Right ventricle myocardium inferior (tissue), 1 donor: Measurements from ENCODE around the gene DDX20. TPM values are rescaled to one million over a fixed set of nuclear protein-coding genes. Genes with fewer than 3 reads are reported as not detected.

ENCODE experiments used
- ATAC-seq: fragments of 200-7000 bp; cut with Tn5 transposase; one replicate; pipeline ENCODE4 v1.9.1; 2020; ENCODE audit warnings: mild to moderate bottlenecking, moderate library complexity
- DNase-seq: peaks from one replicate; pipeline ENCODE4 v3.0.0; 2021; ENCODE audit errors: missing footprints
- intact Hi-C: fragments of 100-400 bp; cut with DNase I; formaldehyde crosslinking; loops from one replicate; pipeline ENCODE4 v1.11.0; 2022
- total RNA-seq: library from RNA; stranded (reverse); fragmentation: NEBNext Ultra II Directional; extraction: Animal tissue kit (Norgen Biotek cat#: 25700); gene quantifications from one replicate; pipeline ENCODE4 v1.2.1, GENCODE V29; 2021
- donor health status: DM: no; HTN: yes; CAD: no; lungs with severe emphysema.

DDX20 gene
- total RNA-seq, 1 donor from 2014 or later: 6.6 TPM

DNA sequence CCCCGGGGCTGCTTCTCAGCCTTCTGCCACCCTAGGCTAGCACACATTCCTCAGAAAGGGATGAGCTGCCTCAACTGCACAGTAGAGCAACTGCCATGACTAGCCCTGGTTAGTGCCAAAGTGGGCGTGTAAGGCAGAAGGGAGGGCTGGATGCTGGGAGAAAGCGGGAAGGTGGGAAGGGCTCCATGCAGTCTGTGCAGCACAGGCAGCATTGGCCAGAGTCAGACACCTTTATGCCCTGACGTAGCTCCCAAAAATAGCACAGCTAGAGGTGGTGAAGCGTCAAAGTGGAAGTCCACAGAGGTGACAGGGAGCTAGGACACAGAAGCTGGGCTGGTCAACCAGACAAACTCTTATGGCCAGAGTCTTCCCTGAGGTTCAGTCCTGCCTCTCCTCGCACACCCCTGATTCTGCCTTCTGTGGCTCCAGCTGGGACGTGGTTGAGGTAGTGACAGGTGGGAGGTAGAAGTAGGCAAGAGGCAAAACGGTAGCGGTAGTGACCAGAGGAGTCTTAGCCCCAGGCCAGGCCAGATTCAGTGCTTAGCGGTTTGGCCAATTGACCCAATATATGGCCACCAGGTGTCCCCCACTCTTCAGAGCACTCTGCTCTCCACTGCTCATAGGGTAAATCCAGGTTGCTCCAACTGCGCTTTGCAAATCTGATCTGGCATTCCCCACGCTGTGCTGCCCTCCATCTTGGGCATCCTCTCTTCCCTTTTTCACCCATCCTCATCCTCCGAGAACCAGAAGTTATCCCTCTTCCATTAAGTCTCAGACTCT, 45.6 kb downstream of the DDX20 start:
- peak; percentile 55 for DNase-seq
- intact Hi-C loops: loop anchor here (1.0 to 5.0 kb wide), 4 partner anchors 76 to 341 kb away; no protein-coding TSS in a partner anchor
- peak; percentile 90 for ATAC-seq

DNA sequence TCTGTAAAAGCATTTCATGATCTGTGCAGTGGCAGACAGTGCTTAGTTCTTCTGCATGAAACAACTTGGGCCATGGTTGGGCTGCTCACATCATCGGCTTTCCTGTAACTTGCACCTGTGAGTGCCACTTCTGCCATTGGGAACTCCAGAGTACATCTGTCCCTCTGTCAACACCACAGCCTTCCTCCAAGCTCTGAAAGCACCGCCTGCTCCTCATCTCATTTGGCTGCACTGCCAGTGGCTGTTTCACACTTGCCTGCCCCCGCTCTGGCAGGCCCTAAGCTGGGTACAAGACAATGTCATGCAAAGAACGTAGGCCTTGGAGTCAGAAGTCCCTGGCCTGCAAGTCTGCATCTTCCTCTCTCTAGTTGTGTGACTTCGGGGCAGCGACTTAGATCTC, 46.4 kb downstream of the DDX20 start:
- ATAC-seq (peak; percentile 79), DNase-seq (no peak)
- intact Hi-C loops: loop anchor here (2.0 to 5.0 kb wide), 4 partner anchors 55 to 340 kb away; no protein-coding TSS in a partner anchor

DNA sequence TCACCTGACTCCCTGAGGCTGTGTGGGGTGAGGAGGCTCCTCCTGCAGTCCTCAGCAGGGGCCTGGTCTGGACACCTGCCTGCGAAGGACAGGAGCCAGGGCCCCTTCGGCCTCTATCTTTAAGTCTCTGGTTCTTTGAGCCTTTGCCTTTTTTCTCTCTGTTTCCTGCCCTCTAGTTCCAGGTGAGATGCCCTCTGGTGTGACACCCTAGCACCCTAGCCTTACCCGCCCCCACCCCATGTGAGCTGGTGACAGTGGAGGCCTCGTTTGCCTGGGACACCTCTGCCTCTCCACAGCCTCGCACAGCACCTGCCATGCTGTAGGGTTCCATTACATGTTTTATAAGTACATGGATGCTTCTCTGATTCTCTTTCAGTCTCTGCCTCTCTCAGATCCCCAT, 47.3 kb downstream of the DDX20 start:
- DNase-seq (no peak), ATAC-seq (no peak)
- intact Hi-C loops: loop anchor here (2.0 to 5.0 kb wide), 4 partner anchors 54 to 339 kb away; no protein-coding TSS in a partner anchor

DNA sequence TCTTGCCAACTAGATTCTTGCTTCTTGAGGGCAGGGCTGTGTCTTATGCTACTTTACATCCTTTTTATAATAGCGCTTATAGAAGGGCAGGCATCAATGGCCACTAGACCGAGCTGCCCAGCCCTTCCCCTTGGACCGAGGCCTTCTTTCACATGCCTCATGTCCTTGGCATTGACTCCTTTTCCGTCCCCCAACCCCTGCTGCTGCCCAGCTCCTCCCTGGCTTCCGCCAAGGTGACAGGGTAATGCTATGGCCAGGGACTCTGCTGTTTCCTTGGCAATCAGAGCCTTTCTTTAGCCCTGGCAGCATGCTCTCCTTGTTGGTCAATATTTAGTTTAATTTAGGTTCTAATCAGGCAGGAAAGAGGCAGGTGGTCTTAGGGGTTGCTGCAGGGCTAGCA, 48.2 kb downstream of the DDX20 start:
- intact Hi-C loops: loop anchor here (2.0 to 5.0 kb wide), 4 partner anchors 53 to 338 kb away; no protein-coding TSS in a partner anchor
- ATAC-seq (no peak), DNase-seq (no peak)

DNA sequence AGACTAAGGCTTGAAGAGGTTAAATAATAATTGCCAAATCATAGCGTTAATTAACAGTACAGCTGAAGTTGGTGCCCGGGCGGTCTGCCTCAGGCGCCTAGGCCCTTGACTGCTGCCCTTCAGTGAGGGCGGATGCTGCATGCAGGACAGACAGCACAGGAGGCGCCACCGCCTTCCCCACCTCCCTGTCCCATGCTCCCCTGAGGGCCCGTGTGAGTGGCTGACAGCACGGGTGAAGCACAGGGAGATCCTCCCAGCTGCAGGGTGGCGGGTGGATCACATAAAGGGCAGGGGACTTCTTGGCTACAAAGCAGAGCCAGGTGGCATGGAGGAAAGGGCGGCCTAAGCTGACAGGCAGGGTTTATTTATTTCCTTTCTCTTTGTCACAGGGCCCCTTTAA, 49.1 kb downstream of the DDX20 start:
- DNase-seq (no peak), ATAC-seq (no peak)
- intact Hi-C loops: loop anchor here (5.0 kb wide), 3 partner anchors 73 to 338 kb away; no protein-coding TSS in a partner anchor

DNA sequence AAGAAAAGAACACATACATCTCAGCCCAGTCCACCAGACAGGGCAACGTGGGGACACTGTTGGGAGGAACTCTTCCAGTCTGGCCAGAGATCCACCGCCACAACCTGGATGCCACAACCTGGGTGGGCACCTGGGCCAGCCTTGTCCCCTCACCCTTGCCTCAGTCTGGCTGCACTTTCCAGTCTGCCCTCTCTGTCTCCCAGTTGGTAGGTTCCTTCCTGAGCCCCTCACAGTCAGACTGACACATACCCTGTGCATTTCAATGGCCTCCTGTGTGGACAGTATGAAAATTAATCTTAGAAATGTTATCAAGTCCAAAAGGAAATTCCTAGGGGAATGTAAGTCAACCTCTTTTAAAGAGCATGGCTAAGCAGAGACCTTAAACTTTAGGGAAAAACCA, 49.5 kb downstream of the DDX20 start:
- ATAC-seq (no peak), DNase-seq (no peak)
- intact Hi-C loops: no loop called here

DNA sequence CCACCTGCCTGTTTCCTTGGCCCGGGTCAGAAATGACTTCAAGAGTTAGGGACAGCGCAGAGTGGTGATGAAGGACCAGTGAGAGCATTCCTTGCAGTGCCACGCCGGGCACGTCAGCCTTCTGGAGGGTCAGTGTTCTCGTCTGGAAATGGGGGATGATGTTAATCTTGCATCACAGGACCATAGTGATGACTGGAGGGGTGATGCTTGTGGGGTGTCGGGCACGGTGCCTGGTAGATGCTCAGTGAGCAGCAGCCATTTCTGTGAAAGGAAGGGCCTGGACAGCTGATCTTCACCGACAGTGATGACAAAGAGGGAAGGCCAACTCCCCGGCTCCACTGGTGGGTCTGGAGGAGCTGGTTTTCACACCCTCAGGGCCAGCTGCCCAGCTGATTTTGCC, 56.2 kb downstream of the DDX20 start:
- no peak for ATAC-seq
- intact Hi-C loops: no loop called here
- no peak for DNase-seq

DNA sequence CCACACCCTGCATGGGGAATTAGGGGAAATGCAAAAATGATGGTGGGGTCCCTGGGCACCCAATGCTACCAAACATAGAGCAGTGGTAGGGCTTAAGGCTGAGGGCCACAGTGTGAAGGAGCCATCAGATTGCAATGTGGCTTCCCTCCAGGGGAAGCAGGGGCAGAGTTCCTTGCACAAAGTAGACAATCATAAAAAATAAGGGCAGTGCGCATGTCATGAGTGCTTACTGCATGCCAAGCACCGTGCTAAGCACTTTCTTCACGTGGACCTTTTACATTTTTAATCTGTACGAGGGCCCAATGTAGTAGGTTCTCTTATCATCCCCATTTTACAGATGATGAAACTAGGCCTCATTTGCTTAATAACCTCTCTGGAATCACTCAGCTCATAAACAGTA, 56.6 kb downstream of the DDX20 start:
- ATAC-seq: no peak
- DNase-seq: no peak
- intact Hi-C loops: no loop called here

DNA sequence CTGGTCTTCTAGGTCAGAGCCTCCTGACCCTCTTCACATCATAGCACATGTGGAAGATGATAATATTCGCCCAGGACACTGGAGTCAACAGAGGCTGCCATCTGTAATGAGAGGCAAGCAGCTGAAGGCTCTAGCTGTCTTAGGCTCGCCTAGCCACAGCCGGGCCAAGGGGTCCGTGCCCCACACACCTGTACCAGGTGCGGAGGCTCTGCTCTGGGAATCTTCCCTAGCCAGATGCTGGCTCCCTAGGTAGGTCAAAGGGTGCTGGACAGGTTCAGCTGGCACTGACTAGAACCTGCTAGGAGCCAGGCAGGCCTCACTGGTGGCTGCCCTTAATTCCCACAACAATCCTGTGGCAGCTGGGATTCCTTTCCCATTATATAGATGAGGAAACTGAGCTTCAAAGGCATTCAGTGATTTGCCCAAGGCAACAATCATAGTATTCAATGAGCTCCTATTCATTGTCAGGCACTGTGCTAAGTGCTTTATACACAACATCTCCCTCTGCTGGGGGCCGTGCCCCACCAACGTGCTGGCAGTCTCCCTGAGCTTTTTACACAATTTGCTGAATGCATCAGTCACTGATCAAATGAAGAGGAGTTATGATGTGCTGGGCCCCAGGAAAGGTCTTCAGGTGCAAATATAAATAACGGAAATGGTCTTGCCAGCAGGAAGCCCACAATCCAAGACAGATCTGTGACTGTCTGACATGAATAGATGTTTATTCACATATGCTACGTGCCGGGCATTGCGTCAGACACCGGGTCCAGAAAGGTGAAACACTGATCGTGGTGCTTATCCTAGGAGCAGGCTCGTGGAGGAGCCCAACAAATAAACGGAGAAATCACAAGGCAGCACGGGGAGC, 58.0 kb downstream of the DDX20 start:
- intact Hi-C loops: no loop called here
- ATAC-seq (no peak), DNase-seq (no peak)

DNA sequence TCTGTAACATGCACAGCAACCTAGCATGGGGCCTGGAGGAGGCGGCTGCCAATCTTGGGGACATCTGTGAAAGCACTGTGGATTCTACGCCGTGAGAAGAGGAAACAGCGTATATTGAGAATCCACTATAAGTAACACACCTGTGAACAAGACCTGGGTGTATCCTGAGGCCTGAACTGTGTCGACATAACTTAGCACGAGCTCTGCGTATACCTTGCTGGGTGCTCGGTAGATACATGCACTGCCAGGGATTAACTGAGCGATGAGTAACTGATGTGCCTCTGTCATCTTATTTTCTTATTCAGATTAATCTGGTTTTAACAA, 58.6 kb downstream of the DDX20 start:
- intact Hi-C loops: no loop called here
- no peak for ATAC-seq
- DNase-seq: no peak

DNA sequence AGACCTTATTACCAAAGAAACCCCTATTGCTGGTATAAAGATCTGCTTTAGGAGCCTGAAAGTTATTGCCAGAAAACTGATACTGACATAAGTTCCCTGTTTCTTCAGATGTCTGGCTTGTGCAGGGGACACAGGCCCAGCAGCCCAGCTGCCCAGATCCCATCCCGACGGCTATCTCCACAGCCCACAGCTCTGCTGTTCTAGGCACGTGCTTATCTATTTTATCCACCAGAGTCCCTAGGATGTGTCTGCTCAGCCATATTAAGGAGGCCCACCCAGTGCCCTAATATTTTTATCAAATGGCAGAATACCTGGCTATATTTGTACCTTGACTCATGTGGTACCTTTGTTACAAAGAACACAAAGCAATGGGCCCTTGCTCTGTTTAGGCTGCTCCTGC, 58.9 kb downstream of the DDX20 start:
- ATAC-seq (no peak), DNase-seq (no peak)
- intact Hi-C loops: no loop called here

Other genes starting within 250 kb of the DDX20 start
- 107 TPM for gene RAP1A, start 136.1 kb upstream of the DDX20 start, total RNA-seq
- gene INKA2, start 16.5 kb upstream of the DDX20 start, total RNA-seq: 28.5 TPM
- 20.7 TPM for gene KCND3, start 233.8 kb downstream of the DDX20 start, total RNA-seq